GM18873 (cell line): ENCODE results near the gene ABI3BP.

Experiments
- ATAC-seq: cut with Tn5 transposase; IDR thresholded peaks from one replicate; pipeline ENCODE4 v1.9.1; 2021; ENCODE audit warnings: mild to moderate bottlenecking, moderate library complexity, moderate number of reproducible peaks; ENCODE audit not compliant: unreplicated experiment, low FRiP score

The ABI3BP gene

GRCh38 chr3:100780071-100780622 lies 213.1 kb downstream of the ABI3BP start:
- ATAC-seq, result no peak

GRCh38 chr3:100779480-100779879 lies 213.7 kb downstream of the ABI3BP start:
- no peak for ATAC-seq

GRCh38 chr3:100777271-100777670 lies 215.9 kb downstream of the ABI3BP start:
- no peak for ATAC-seq

GRCh38 chr3:100776746-100777145 lies 216.5 kb downstream of the ABI3BP start:
- ATAC-seq, result no peak

- ATAC-seq, result no peak
These were observed 217.0 kb downstream of the ABI3BP start for GRCh38 chr3:100776097-100776729.

GRCh38 chr3:100775669-100776068 lies 217.6 kb downstream of the ABI3BP start:
- no peak for ATAC-seq

GRCh38 chr3:100775226-100775625 lies 218.0 kb downstream of the ABI3BP start:
- ATAC-seq, result no peak

GRCh38 chr3:100769693-100770092 lies 223.5 kb downstream of the ABI3BP start:
- ATAC-seq, result no peak

GRCh38 chr3:100766069-100766468 lies 227.2 kb downstream of the ABI3BP start:
- ATAC-seq, result no peak

- no peak for ATAC-seq
These were observed 227.7 kb downstream of the ABI3BP start for GRCh38 chr3:100765437-100765975.

GRCh38 chr3:100761951-100762350 lies 231.3 kb downstream of the ABI3BP start:
- ATAC-seq, result no peak

GRCh38 chr3:100761211-100761942 lies 231.8 kb downstream of the ABI3BP start:
- no peak for ATAC-seq

- ATAC-seq, result no peak
These were observed 232.8 kb downstream of the ABI3BP start for GRCh38 chr3:100760377-100760776.

GRCh38 chr3:100759950-100760349 lies 233.3 kb downstream of the ABI3BP start:
- no peak for ATAC-seq

GRCh38 chr3:100759159-100759558 lies 234.1 kb downstream of the ABI3BP start:
- no peak for ATAC-seq

GRCh38 chr3:100756441-100756840 lies 236.8 kb downstream of the ABI3BP start:
- ATAC-seq, result no peak

- no peak for ATAC-seq
These were observed 238.5 kb downstream of the ABI3BP start for GRCh38 chr3:100754563-100755334.

- ATAC-seq, result no peak
These were observed 239.4 kb downstream of the ABI3BP start for GRCh38 chr3:100753846-100754245.

- no peak for ATAC-seq
These were observed 244.3 kb downstream of the ABI3BP start for GRCh38 chr3:100748967-100749366.

- no peak for ATAC-seq
These were observed 245.0 kb downstream of the ABI3BP start for GRCh38 chr3:100748220-100748619.

GRCh38 chr3:100746092-100746491 lies 247.1 kb downstream of the ABI3BP start:
- ATAC-seq, result no peak
